ENCODE measurements around the gene KLRC4.
"Not testable (repeated sequence)": the region's sequence is repeated elsewhere in the genome, so short reads cannot be mapped to it uniquely, and the experiment has no call there.

Gene KLRC4

DNA sequence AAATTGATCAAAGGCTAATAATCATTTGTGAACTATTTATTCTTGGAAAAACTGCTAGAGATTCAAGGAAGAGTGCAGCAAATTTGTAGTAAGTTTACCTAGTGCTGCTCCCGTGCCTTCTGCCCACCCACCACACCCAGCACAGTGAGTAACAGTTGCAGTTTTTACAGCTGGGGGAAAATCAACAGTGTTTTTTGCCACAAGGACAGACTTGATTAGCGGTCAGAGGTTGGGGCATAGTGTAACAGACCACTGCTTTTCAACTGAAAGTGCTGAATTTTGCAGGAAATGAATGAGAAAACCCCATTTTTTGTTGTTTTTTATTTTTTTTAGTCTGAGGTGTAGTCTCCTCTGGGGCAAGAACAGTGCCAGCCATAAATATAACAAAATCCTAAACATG lies 12.3 kb downstream of the KLRC4 start:
- DNase-seq (ENCODE audit: low spot score): no peak

- not testable (repeated sequence) for DNase-seq (ENCODE audit: low spot score)
These were observed 13.4 kb downstream of the KLRC4 start for GRCh38 chr12:10396176-10396575.

DNA sequence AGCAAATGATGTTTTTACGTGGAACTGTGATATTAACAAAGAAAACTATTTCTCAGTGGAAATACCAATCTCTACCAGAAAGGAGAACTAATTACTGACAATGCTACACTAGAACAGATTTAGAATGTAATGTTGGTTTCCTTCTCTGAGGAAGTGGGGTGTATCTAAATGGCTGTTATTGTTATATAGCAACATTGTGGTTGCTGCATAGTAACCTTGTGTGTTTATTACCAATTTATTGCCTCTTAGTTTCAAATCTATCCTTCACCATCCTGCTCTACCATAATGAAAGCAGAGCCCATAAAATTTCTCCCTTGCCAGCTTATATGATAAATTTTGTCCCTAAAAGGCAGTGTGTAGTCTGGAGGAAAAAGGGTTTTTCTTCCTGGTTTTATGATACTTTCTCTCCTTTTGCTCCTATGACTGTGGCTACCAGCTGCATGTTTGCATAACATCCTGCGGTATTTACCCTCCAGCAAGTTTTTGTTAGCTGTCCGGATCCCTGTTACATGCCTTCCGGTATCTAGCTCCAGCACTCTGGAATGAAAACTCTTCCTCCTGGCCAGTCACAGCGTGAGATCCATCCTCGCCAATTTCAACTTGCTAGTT lies 14.1 kb downstream of the KLRC4 start:
- DNase-seq (ENCODE audit: low spot score): peak; percentile 31

GRCh38 chr12:10394531-10395152 lies 14.9 kb downstream of the KLRC4 start:
- DNase-seq (ENCODE audit: low spot score): not testable (repeated sequence)

- DNase-seq (ENCODE audit: low spot score): no peak
These were observed 16.3 kb downstream of the KLRC4 start for GRCh38 chr12:10393291-10393690.

- DNase-seq (ENCODE audit: low spot score): no peak
These were observed 17.1 kb downstream of the KLRC4 start for GRCh38 chr12:10392394-10392930.

DNA sequence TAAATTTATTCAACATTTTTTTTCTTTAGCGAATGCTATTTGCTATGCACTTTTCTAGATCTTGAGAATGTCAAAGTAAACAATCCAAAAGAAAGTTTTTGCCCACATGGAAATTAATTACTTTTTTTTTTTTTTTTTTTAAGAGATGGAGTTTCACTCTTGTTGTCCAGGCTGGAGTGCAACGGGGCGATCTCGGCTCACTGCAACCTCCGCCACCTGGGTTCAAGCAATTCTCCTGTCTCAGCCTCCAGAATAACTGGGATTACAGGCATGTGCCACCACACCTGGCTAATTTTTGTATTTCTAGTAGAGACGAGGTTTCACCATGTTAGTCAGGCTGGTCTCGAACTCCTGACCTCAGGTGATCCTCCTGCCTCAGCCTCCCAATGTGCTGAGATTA lies 18.6 kb downstream of the KLRC4 start:
- not testable (repeated sequence) for DNase-seq (ENCODE audit: low spot score)

GRCh38 chr12:10389904-10390303 lies 19.7 kb downstream of the KLRC4 start, which contains the start of gene KLRK1:
Gene KLRK1, minus strand, starts transcription at chr12:10390041. Its CDS starts 1,231 bp downstream, at chr12:10388810.
- no peak for DNase-seq (ENCODE audit: low spot score)

GRCh38 chr12:10388624-10389413 lies 20.7 kb downstream of the KLRC4 start:
- no peak for DNase-seq (ENCODE audit: low spot score)

GRCh38 chr12:10387498-10387897 lies 22.1 kb downstream of the KLRC4 start:
- not testable (repeated sequence) for DNase-seq (ENCODE audit: low spot score)

GRCh38 chr12:10386857-10387256 lies 22.7 kb downstream of the KLRC4 start:
- no peak for DNase-seq (ENCODE audit: low spot score)

DNA sequence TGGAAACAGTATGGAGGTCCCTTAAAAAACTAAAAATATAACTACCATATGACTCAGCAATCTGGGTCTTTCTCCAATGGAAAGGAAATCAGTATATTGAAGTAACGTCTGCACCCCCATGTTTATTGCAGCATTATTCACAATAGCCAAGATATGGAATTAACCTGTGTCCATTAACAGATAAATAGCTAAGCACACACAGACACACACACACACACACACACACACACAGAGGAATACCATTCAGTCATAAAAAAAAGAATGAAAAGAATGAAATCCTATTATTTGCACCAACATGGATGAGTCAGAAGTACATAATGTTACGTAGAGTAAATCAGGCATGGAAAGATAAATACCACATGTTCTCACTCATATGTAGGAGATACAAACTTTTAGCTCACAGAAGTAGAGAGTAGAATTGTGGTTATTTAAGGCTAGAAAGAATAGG lies 24.4 kb downstream of the KLRC4 start:
- DNase-seq (ENCODE audit: low spot score): no peak

DNA sequence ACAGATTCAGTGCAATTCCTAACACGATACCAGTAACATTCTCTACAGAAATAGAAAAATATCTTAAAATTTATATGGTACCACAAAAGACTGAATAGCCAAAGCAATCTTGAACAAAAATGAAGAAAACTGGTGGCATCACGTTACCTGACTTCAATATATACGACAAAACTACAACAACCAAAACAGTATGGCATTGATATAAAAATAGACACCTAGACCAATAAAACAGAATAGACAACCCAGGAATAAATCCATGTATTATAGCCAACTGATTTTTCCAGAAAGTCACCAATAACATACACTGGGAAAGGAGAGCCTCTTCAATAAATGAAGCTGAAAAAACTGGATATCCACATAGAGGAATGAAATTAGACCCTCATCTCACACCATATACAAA lies 25.4 kb downstream of the KLRC4 start:
- DNase-seq (ENCODE audit: low spot score): no peak

DNA sequence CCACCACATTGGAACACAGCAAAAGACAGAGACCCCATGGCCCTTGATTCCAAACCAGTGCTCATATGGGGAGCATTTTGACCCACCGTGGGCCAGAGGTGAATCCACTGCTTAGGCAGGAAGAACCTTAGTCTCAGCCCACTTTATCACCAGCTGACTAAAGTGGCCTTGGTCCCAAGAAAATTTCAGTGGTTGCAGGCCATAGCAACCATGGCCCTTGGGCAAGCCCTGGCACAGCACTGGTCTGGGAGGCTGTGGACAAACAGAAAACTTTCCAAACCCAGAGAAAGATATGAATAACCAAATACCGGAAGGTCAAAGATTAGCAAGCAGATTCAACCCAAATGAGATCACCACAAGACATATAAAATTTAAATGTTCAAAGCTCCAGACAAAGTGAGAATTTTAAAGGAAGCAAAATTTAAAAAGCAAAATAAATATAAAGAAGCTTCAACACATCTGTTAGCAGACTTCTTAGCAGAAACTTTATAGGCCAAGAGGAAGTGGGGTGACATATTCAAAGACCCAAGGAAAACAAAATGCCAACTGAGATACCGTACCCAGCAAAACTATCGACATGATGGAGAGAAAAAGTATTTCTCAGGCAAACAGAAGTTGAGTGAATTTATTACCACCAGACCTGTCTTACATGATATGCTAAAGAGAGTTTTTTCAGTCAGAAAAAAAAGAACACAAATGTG lies 27.5 kb downstream of the KLRC4 start:
- no peak for DNase-seq (ENCODE audit: low spot score)

GRCh38 chr12:10378737-10379136 lies 30.8 kb downstream of the KLRC4 start:
- DNase-seq (ENCODE audit: low spot score): not testable (repeated sequence)

DNA sequence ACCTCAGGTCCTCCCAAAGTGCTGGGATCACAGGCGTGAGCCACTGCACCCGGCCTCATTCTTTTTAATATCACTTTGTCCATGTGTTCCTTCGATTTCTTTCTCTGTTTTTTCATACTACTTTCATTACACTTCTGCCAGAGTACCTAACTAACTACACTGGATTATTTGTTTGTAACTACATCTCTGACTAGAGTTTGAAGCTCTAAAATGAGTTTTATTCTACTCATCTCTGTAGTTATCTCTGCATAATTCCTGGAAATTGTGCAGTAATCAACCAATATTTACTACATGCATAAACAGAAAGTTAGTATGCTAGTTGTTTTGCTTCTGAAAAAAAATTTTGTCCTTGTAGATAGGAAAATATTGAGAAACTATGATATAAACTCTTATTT lies 34.9 kb downstream of the KLRC4 start:
- DNase-seq (ENCODE audit: low spot score): no peak

DNA sequence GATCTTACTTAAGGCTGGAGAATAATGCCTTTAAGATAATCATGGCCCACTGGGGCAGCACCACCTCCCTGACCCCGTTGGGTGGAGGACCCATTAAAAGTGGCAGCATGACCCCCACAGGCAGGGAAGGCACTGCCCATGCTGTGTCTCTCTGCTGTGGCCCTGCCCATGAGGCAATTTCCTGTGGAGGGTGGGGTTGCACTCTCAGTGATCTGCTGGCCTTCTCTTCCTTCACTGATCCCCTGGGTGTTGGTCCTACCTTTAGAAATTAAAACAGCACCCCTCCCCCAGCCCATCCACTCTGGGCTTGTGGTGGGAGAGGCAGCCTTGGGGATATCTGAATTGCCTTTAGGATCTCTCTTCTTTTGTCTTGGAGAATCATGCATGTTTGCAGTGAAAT lies 37.0 kb downstream of the KLRC4 start:
- no peak for DNase-seq (ENCODE audit: low spot score)

- not testable (repeated sequence) for DNase-seq (ENCODE audit: low spot score)
These were observed 37.5 kb downstream of the KLRC4 start for GRCh38 chr12:10371893-10372535.

DNA sequence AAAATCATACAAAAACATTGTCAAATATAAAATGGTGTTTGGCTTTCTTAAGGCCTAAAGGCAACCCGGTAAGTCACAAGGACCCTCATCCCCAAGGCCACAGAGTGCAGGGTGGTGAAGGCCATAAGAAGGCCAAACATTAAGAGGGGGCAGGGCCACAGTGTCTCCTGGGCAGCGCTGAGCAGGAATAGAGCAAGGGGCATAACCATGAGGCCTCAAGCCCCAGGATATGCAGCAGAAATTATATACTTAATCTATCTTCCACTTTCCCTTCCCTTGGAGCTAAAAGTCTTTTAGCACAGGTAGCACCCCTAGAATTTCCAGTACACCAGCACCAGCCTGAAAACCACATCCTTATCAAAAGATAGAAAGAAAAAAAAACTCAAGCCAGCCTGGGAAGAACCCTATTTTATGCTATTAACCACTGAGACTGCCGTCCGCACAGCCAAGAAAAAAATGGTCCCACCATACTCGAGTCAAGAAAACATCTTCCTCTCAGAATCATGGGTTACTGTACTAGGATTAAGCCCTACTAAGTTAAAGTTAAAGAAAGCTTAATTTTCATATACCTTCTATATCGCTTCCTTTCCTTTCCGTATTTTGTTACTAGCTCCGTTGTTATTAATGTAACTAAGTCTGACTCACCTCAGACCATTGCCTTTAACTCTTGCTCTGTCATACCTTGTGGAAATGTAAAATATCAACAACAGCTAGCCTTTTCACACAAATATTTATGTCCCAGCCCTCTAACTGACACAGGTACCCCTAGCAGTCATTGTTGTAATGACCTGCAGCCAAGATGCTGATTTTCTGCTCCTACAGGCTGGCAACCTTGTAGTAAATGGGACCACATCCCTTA lies 39.8 kb downstream of the KLRC4 start:
- DNase-seq (ENCODE audit: low spot score): no peak
